ENCODE measurements around the gene PDCD1. TPM values are rescaled to one million over a fixed set of nuclear protein-coding genes. Genes with fewer than 3 reads are reported as not detected.

Gene PDCD1
- total RNA-seq, 1 donor from 2014 or later, result not detected

GRCh38 chr2:241891988-241892298 is 33.2 kb upstream of the PDCD1 start:
- Histone ChIP-seq H3K27me3 (ENCODE audit: control insufficient read depth, insufficient read depth, low read length) (no peaks in the 10 kb centered on the region), H3K4me3 (ENCODE audit: low read depth, low read length) (no peak overlapping the region), H3K36me3 (ENCODE audit: control insufficient read depth, insufficient read depth, low read length) (no peaks in the 10 kb centered on the region)
- DNase-seq (ENCODE audit: low read depth) (no peak), FAIRE-seq (no peak)
- no peak for TF ChIP-seq CTCF (IDR thresholded peaks at IDR 0.05; ENCODE audit: insufficient read depth, low read length, severe bottlenecking)

- no peak for TF ChIP-seq CTCF (IDR thresholded peaks at IDR 0.05; ENCODE audit: insufficient read depth, low read length, severe bottlenecking)
- Histone ChIP-seq H3K36me3 (ENCODE audit: control insufficient read depth, insufficient read depth, low read length) (no peaks in the 10 kb centered on the region), H3K27me3 (ENCODE audit: control insufficient read depth, insufficient read depth, low read length) (no peaks in the 10 kb centered on the region), H3K4me3 (ENCODE audit: low read depth, low read length) (no peak overlapping the region)
- DNase-seq (ENCODE audit: low read depth) (no peak), FAIRE-seq (no peak)
Measured at GRCh38 chr2:241891315-241891987, 32.8 kb upstream of the PDCD1 start.

- H3K36me3 ChIP-seq (ENCODE audit: control insufficient read depth, insufficient read depth, low read length), result no peaks in the 10 kb centered on the region
- no peak for FAIRE-seq
- no peaks in the 10 kb centered on the region for H3K27me3 ChIP-seq (ENCODE audit: control insufficient read depth, insufficient read depth, low read length)
- no peak for TF ChIP-seq CTCF (IDR thresholded peaks at IDR 0.05; ENCODE audit: insufficient read depth, low read length, severe bottlenecking)
- DNase-seq (ENCODE audit: low read depth), result no peak
- no peak overlapping the region for H3K4me3 ChIP-seq (ENCODE audit: low read depth, low read length)
Measured at GRCh38 chr2:241890524-241891235, 32.0 kb upstream of the PDCD1 start.

- FAIRE-seq, result no peak
- no peak overlapping the region for H3K4me3 ChIP-seq (ENCODE audit: low read depth, low read length)
- no peaks in the 10 kb centered on the region for H3K36me3 ChIP-seq (ENCODE audit: control insufficient read depth, insufficient read depth, low read length)
- TF ChIP-seq CTCF (IDR thresholded peaks at IDR 0.05; ENCODE audit: insufficient read depth, low read length, severe bottlenecking), result no peak
- DNase-seq (ENCODE audit: low read depth), result no peak
- H3K27me3 ChIP-seq (ENCODE audit: control insufficient read depth, insufficient read depth, low read length), result no peaks in the 10 kb centered on the region
Measured at GRCh38 chr2:241888641-241889040, 29.9 kb upstream of the PDCD1 start.

GRCh38 chr2:241887806-241888522 is 29.3 kb upstream of the PDCD1 start:
- FAIRE-seq (no peak), DNase-seq (ENCODE audit: low read depth) (no peak)
- Histone ChIP-seq H3K4me3 (ENCODE audit: low read depth, low read length) (no peak overlapping the region), H3K27me3 (ENCODE audit: control insufficient read depth, insufficient read depth, low read length) (no peaks in the 10 kb centered on the region), H3K36me3 (ENCODE audit: control insufficient read depth, insufficient read depth, low read length) (no peaks in the 10 kb centered on the region)
- TF ChIP-seq CTCF (IDR thresholded peaks at IDR 0.05; ENCODE audit: insufficient read depth, low read length, severe bottlenecking), result no peak
